ENCODE measurements around the gene GJA4.

- TF ChIP-seq CTCF (IDR thresholded peaks at IDR 0.05) (no peak), POLR2A (IDR thresholded peaks at IDR 0.05) (no peak)
Observed at GRCh38 chr1:34831721-34832246, 39.0 kb downstream of the GJA4 start.

Measured in upper lobe of left lung (tissue), 4 donors.